ENCODE results near the gene TRHDE.

DNA sequence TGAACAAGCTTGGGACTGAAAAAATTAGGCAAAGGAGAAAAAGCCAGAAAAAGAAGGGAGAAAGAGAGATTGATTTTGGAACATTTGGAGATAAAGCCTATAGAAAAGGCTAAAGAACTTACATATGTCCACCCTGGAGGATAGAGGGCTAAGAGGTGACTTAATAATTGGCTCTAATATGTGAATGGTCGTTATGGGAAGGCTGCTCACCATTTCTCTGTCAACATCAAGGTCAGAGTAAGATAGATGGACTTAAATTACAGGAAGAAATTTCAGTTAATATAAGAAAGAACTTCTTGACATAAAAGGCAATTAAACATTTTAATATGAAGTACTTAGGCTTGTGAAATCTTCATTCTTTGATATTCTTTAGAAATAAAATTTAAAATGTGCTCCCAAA is 238.6 kb downstream of the TRHDE start:
- TF ChIP-seq BHLHE40 (IDR thresholded peaks at IDR 0.05; ENCODE audit: low read depth, low read length) (no peak), MYC (IDR thresholded peaks at IDR 0.05; ENCODE audit: borderline replicate concordance, low read length) (no peak), SMC3 (IDR thresholded peaks at IDR 0.05) (no peak), POLR2A (IDR thresholded peaks at IDR 0.05; ENCODE audit: low read length) (no peak), HEYL (CRISPR knock-in tag; IDR thresholded peaks at IDR 0.05) (no peak), SREBF2 (IDR thresholded peaks at IDR 0.05) (no peak), ZC3H11A (IDR thresholded peaks at IDR 0.05) (no peak), RFX5 (IDR thresholded peaks at IDR 0.05) (no peak)
- TF ChIP-seq, protein P1, sequence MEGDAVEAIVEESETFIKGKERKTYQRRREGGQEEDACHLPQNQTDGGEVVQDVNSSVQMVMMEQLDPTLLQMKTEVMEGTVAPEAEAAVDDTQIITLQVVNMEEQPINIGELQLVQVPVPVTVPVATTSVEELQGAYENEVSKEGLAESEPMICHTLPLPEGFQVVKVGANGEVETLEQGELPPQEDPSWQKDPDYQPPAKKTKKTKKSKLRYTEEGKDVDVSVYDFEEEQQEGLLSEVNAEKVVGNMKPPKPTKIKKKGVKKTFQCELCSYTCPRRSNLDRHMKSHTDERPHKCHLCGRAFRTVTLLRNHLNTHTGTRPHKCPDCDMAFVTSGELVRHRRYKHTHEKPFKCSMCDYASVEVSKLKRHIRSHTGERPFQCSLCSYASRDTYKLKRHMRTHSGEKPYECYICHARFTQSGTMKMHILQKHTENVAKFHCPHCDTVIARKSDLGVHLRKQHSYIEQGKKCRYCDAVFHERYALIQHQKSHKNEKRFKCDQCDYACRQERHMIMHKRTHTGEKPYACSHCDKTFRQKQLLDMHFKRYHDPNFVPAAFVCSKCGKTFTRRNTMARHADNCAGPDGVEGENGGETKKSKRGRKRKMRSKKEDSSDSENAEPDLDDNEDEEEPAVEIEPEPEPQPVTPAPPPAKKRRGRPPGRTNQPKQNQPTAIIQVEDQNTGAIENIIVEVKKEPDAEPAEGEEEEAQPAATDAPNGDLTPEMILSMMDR (IDR thresholded peaks at IDR 0.05) = no peak
- TF ChIP-seq, protein P2, sequence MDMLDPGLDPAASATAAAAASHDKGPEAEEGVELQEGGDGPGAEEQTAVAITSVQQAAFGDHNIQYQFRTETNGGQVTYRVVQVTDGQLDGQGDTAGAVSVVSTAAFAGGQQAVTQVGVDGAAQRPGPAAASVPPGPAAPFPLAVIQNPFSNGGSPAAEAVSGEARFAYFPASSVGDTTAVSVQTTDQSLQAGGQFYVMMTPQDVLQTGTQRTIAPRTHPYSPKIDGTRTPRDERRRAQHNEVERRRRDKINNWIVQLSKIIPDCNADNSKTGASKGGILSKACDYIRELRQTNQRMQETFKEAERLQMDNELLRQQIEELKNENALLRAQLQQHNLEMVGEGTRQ (IDR thresholded peaks at IDR 0.05) = no peak

Measured in A549 (cell line).